ENCODE results near the gene SLC10A1.

DNA sequence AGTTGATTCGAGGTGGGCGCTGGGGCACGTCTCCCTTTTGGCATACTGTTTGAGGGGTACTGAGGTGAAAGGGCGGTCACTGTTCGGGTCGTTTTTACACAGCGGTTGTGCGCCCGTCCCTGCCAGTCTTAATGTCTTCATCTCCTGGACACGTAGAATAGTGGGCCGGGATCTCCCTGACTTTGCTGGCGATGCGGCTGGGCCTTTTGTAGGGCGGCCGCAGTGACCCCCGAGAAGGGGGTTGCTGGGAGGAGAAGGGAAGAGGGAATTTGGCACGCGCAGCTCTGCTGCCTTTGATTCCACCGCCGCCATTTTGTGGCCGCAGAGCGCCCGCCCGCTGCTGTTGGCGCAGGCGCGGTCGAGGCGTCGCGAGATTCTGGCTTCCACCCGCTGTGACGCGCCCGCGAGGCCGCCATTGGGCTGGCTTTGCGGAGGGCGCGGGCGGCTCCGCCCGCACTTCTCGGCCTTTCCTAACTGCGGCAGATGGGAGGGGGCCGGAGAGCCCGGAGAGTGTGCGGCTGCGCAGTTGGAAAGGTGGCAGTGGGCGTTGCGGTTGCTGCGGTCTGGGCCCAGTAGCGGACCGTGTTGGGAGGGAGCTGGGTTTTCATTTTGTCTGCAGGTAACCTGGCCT lies 29.6 kb downstream of the SLC10A1 start:
- TF ChIP-seq, protein P1, sequence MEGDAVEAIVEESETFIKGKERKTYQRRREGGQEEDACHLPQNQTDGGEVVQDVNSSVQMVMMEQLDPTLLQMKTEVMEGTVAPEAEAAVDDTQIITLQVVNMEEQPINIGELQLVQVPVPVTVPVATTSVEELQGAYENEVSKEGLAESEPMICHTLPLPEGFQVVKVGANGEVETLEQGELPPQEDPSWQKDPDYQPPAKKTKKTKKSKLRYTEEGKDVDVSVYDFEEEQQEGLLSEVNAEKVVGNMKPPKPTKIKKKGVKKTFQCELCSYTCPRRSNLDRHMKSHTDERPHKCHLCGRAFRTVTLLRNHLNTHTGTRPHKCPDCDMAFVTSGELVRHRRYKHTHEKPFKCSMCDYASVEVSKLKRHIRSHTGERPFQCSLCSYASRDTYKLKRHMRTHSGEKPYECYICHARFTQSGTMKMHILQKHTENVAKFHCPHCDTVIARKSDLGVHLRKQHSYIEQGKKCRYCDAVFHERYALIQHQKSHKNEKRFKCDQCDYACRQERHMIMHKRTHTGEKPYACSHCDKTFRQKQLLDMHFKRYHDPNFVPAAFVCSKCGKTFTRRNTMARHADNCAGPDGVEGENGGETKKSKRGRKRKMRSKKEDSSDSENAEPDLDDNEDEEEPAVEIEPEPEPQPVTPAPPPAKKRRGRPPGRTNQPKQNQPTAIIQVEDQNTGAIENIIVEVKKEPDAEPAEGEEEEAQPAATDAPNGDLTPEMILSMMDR (IDR thresholded peaks at IDR 0.05) = no peak
- TF ChIP-seq POLR2A (IDR thresholded peaks at IDR 0.05) = peak in 1 of 2 donors; percentile 95
